Measurements from ENCODE around the gene CADM2.

- TF ChIP-seq POLR2A (IDR thresholded peaks at IDR 0.05) (no peak), CTCF (IDR thresholded peaks at IDR 0.05) (no peak), POLR2AphosphoS5 (IDR thresholded peaks at IDR 0.05) (no peak)
These were observed 496.9 kb downstream of the CADM2 start for GRCh38 chr3:85455561-85456200.

Measured in prostate gland (tissue), 2 donors.